ENCODE measurements around the gene NDUFB6. TPM values are rescaled to one million over a fixed set of nuclear protein-coding genes. Genes with fewer than 3 reads are reported as not detected.

NDUFB6 gene
- total and polyA plus RNA-seq, 10 of the 15 experiments (the other 5 are each of a cell fraction or from before 2014, with no cell fraction given), result 26.3 to 269 (median 61.4) TPM

GRCh38 chr9:32590898-32591297 is 17.9 kb upstream of the NDUFB6 start (continued):
- TF ChIP-seq HSF1 (IDR thresholded peaks at IDR 0.05; ENCODE audit: low read depth, low read length) (no peak), SREBF2 (IDR thresholded peaks at IDR 0.05; ENCODE audit: low read length) (no peak), POU2F2 (IDR thresholded peaks at IDR 0.05; ENCODE audit: borderline replicate concordance, low read depth, low read length) (no peak), STAT3 (IDR thresholded peaks at IDR 0.05; ENCODE audit: low read depth, low read length) (no peak), KLF5 (IDR thresholded peaks at IDR 0.05; ENCODE audit: partially characterized antibody) (no peak), E2F8 (IDR thresholded peaks at IDR 0.05; ENCODE audit: low read depth, partially characterized antibody) (no peak), KDM1A (IDR thresholded peaks at IDR 0.05; ENCODE audit: borderline replicate concordance) (no peak), HDGF (IDR thresholded peaks at IDR 0.05) (no peak), NR2C2 (IDR thresholded peaks at IDR 0.05; ENCODE audit: borderline replicate concordance, control insufficient read depth, insufficient read length, low read depth) (no peak), SMAD5 (IDR thresholded peaks at IDR 0.05; ENCODE audit: low read depth) (no peak), JUNB (IDR thresholded peaks at IDR 0.05) (no peak), BMI1 (IDR thresholded peaks at IDR 0.05; ENCODE audit: borderline replicate concordance) (no peak)

Data from GM12878 (cell line).